Measurements from ENCODE around the gene CNPPD1.

Gene CNPPD1

DNA sequence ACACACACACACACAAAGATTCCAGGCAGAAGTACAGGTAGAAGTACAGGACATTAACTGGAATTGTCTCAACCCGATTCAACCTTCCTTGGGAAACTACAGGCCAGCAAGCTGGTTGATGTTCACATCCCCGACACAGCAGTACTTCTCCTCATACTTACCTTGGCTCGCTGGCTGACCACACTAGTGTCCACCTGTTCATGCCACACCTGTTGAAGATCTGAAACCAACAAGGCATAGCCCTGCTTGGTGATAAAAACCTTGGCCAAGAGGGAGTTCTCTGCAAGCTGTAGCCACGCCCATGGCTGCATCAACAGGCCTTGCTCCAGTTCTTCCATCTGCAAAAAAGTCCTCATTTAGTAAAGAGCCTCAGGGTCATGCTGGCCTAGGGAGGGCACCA, 18.7 kb downstream of the CNPPD1 start:
- no peak for FAIRE-seq

DNA sequence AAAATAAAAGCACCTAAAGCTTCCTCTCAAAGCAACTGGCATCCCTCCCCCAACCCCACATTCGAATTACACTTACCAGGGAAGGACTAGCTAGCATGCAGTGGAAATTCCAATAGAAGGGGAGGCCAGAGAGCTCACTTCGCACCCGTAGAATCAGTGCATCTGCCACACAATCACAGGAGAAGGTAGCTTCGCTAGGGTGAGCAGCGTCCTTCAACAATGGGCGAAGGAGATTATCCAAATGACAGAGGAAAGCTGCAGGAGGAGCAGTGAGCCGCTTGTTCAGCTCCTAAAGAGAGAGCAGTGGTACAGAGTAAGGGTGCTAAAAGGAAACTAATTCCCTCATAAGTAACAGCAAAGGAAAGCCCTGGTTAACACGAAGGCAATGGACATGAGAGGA, 19.3 kb downstream of the CNPPD1 start:
- FAIRE-seq, result no peak

DNA sequence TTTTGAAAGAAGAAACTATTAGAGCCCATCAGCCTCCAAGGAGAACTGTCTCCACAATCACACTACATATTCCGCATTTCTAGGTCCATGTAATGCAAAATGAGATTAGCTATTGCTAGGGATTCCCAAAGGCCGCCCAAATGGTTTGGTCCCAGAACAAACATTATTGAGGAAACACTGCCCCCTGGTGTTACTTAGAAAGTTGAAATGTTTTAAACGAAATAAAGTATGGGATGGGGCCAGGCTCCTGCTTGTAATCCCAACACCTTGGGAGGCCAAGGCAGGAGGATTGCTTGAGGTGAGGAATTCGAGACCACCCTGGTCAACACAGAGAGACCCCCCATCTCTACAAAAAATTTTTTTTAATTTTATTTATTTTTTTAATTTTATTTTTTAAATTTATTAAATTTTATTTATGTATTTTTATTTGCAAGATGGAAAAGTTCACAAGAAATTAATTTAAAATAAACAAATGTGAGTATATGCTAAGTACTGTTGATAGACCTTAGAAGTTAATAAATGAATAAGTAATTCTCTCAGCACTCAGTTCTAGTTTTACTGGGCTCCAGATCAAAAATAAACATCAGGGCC, 21.6 kb downstream of the CNPPD1 start:
- no peak for FAIRE-seq

DNA sequence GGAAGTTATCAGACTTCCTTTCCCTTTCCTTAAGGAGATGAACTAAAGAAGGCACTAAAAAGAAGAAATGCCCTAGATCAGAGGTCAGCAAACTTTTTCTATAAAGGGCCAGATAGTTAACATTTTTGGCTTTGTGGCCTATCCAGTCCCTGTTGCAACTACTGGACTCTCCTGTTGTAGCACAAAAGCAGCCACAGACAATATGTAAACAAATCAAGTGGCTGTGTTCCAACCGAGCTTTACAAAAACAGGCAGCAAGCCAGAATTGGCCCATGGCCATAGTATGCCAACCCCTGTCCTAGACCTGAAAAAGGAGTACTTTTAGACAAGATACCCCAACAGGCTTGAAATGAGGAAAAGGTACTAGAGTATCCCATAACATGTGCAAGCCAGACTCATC, 27.1 kb downstream of the CNPPD1 start:
- no peak for FAIRE-seq

DNA sequence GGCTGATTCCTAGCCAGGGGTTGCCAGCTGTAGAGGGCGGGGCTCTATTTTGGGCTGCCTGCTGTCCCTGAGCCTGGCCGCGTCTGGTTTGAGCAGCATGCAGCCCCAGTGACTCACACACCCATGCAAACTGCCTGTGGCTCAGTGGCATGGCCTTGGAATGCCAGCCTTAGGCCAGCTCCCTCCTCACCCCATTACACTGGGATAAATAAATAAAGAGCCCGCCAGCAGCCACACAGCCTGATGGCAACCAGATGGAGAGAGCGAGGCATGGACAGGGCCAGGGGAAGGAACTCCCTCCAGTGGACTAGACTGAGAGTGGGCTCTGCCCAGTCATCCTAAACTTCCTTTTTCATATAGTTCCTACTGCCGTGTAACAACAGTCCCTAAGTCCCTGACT, 34.4 kb downstream of the CNPPD1 start:
- FAIRE-seq, result no peak

DNA sequence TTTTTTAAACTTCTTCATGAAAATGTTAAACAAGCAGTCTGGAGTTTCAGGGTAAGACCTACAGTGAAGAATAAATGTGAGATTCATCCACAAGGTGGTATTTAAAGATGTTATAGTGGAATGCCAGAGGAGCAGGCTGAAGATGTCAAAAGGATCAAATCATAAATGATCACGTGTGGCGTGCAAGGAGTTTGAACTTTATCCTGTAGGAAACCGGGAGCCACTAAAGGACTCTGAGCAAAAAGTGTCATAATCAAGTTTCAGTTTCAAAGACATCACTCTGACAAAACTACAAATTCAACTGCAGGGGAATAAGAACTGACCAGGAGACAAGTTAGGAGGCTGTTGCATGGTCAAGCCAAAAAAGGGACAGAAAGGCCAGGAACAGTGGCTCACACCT, 36.0 kb downstream of the CNPPD1 start:
- no peak for FAIRE-seq

DNA sequence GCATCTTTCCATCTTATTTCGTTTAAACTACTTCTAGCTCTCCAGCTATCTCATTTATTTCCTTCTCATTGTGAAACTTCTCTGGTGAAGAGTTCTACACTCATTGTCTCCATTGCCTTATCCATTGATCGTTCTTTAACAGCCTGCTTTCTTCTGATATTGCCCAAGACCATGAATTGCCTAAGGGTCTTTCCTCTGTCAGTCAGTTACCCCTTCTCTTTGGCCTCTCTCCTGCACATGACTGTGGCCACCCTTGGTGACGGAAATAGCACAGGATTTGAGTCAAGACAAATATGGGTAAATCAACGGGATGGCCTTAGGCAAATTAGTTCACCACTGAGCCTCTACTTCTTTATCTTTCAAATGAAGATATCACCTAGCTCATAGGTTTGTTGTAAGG, 42.7 kb downstream of the CNPPD1 start:
- FAIRE-seq, result no peak

DNA sequence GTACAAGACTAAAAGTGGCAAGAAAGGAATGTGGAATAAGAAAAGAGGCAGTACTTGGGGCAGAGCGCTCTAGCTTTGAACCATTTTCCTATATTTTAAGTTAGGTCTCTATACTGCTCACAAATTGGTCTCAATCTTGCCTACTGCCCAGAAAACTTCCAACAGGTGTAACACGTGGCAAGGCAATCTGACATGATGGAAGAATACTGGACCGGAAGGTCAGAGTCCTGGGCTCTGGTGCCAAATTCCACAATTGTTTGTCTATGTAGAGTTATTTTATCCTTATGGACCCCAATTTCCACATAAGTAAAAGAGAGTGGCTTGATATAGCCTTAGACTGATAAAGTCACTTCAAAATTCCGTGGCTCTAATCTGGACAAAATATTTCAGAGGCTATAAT, 45.0 kb downstream of the CNPPD1 start:
- FAIRE-seq, result no peak

DNA sequence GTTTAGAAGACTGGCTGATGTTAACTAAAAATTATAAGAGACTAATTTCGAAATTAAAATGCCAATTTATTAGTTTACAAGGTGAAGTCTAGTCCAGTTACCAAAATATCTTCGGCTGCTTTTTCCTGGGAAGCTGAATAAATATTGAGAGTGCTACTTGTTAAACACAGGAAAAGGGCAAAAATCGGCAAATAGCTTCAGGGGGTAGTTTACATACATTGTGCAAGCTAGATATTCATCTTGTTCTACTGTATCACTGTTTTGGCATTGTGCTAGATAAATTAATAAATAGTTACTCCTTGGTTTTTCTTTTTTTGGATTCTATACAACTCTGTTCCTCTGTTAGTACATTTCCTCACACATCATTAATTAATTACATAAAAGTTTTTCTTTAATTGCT, 45.4 kb downstream of the CNPPD1 start:
- no peak for FAIRE-seq

DNA sequence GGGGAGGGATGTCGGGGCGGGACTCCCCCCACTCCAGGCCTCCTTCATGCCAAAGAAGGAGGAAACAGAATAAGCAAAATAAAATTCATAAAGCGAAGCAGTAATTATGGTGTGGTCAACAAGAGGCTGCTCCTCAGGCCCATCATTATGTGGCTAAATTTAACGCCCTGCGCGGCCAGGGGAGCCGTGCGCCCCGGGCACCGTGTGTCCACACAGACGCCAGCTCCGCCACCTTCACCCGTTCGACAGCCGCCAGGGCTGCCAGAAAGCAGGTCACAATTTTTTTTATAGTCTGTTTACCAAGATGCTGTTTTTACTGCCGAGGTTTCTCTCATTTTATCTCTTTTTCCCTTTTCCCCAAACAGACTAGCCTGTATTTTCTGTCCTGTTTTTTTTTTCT, 47.1 kb downstream of the CNPPD1 start:
- no peak for FAIRE-seq

DNA sequence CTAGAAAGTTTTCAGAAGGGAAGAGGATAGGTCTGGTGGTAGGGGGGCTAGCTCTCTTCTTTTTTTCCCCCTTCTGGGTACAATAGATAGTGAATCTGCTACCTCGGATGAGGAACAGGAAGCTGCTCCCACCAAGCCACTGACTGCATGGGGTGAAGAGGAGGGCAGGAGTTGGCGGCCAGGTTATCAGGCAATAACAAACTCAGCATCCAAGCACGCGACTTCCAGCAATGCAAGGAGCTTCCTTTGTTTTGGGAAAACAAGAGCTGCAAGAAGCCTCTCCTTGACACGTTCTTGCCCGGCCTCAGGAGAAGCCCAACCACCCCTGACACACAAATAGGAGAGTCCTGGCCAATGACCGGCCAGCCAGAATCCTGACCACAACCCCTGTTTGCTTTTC, 48.3 kb downstream of the CNPPD1 start:
- FAIRE-seq, result no peak

DNA sequence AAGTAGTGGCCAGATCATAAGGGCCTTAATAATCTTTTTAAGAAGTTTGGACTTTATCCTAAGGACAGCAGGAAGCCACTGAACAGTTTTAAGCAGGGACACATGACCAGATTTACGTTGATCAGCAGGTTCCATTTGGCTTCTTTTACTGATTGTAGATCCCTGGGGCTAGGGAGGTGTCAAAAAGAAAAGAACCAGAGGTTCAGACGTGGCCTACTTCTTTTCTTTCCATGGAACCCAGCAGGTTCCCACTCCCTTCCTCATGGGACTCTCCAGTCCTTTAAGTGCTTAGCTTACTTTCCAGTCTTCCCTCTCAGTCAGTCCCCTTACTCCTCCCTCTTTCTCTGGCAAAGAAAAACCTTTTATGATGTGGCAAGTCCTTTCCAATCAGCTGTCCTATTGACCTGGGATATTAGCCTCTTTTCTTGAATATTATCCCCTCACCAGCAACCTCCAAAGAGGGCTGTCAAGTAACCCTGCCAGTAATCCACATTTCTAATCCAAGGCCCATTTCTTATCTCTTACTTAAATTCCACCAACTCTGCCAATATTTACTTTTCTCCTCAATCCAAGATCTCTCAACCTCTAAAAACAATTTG, 49.6 kb downstream of the CNPPD1 start:
- FAIRE-seq, result no peak

DNA sequence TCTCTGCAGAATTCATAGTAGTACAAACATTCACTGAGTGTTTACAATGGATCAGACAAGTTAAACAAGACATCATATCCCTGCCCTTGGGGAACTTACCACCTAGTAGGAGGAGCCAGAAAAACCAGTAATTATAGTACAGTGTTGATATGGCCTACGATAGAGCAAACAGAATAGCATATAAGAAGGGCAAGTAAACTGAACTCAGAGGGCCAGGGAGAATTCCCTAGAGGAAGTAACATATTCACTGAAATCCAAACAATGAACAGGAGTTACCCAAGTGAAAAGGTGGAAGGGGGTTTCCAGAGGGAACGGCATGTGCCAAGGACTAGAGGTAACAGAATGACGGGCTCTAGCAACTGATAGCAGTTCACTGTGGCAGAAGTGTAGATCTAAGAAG, 50.2 kb downstream of the CNPPD1 start:
- no peak for FAIRE-seq

DNA sequence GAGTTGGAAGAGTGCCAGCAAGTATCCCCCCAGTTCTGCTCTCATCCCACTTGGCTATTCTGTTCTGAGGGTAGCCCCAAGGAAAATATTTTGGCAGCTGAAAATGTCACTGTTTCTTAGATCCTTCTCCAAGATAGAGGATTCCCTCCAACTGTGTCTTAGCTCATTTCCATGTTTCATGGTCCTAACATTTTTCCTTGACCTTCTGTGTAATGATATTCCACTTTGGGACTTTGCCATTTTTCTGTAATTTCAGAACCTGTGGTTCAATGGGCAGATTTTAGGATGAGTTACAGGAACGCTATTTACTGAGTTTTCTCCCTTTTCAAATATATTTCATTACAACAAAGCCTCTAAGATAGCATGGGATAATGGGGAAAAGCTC, 50.8 kb downstream of the CNPPD1 start:
- no peak for FAIRE-seq

DNA sequence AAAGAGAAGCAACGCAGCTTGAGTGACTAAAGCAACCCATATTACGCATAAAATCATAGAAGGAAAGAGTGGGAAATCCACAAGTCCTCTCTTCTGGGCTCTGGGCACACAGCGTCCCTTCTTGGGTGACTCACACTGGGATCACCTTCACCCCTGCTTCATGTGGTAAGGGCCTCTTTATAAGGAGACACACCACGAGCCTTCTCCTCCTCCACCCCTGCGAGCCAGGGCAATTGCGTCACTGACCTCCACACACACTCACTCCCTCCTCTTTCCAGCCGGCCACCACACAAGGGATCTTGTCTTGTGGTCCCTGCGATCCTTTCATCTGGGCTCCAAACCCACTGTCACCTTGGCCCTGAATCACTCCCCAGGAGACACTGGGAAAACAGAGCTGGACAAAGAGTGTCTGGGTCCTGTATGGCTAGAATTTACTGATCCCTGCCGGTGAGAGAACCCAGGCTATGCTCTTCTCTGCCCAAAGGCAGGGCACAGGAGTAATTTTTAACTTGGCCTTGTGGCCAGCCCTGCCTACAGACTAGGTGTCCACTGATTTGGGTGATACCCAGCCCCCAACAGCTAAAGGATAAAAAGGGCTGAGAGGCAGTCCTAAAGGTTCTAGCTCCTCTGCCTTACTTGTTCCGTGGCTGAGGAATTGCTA, 51.4 kb downstream of the CNPPD1 start:
- FAIRE-seq, result no peak

DNA sequence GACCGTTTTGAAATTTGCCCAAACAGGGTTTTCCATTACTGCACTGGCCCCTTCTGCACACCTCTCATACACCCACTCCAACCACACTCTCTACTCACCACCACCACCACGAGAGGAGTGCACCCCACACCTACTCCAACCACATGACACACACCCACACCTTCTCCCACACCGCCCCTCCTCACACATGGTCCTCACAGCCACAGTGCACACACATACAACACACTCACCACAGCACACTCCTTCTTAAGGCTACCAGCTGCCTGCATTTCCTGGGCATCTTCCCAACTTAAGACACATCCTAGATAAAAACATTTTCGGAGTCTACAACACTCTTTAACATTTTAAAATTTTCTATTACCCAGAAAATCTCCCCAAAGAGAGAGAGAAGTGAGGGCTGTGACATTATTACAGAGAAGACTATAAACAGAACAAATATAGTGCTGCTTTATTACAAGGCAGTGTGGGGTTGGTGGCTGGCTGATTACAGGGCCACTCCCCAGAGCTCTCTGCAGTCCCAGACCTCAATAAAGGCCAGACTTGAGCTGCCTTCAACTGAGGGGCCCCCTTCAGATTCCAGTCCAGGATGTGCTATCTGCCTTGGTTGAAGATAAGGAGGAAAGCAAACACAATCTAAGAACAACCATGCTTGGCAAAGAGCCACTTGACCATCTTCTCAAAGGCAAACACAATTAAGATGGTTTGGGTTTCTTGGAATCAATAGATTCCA, 52.2 kb downstream of the CNPPD1 start:
- no peak for FAIRE-seq

DNA sequence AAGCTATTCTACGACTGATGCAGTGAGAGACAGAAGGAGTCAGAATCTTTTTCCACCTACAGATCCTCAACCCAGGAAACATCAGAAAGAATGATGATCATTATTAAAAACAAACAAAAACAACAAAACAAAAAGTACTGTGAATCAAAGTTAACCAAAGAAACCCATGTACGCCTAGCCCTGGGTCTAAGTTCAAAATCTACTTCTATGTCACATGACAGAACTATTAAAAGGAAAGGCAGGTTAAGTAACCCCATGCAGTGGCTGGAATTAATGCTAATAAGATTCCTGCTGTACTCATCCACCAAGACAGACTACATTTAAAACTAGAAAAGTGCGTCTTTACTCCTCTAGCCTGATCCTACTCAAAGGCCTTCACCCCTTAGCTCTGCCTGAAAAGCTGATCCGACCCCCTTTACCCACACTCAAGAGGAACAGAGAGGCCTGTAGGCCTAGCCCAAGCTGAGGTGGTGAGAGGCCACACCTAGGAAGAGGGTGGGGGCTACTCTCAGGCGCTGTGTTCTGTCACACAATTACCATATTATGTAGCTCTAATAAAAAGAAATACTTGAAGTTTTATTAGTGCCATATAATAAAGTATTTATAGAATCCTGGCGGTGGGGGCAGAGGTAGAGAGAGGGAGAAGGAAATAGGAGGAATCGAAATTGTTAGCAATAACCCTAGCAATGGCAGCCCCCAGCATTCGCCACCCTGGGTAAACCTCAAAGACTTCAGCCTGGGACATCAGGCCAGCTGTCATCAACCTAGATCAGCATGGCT, 53.2 kb downstream of the CNPPD1 start:
- FAIRE-seq, result no peak

DNA sequence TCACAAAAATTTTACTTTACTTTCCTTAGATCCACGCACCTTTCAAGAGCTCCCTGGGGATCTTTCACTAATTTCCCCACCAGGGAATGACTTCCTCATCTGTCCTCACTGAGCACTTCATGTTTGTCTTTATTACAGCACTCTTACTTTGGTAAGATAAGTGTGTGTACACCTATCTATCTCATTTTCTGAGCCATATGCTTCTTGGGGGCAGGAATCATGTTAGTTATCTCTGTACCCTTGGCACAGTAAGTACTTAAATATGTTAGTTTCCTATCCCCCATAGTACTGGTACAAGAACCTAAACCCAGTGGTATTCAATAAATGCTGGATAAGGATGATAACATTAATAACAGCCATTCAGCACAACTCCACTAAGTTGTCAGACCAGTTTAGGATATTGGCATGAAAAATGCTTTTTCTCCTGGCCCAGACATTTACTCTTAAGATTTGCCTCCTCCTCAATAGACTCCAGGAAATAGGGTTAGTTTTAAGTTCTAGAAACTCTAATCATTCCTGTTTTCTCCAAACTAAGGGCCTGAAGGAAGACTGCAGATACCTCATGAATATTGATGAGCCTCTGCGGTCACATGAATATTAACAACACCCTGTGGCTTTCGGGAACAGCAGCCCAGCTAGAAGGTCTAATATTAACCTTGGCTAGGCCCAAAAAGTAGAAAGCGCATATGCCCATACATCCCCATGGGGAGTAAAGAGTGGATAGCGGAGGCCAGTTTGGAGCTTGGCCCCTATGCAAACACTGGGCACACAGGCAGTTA, 54.3 kb downstream of the CNPPD1 start:
- no peak for FAIRE-seq

Data from G401.6 (cell line).